Measurements from ENCODE around the gene RBM20.
"Not testable (repeated sequence)": the region's sequence is repeated elsewhere in the genome, so short reads cannot be mapped to it uniquely, and the experiment has no call there.

Gene RBM20

DNA sequence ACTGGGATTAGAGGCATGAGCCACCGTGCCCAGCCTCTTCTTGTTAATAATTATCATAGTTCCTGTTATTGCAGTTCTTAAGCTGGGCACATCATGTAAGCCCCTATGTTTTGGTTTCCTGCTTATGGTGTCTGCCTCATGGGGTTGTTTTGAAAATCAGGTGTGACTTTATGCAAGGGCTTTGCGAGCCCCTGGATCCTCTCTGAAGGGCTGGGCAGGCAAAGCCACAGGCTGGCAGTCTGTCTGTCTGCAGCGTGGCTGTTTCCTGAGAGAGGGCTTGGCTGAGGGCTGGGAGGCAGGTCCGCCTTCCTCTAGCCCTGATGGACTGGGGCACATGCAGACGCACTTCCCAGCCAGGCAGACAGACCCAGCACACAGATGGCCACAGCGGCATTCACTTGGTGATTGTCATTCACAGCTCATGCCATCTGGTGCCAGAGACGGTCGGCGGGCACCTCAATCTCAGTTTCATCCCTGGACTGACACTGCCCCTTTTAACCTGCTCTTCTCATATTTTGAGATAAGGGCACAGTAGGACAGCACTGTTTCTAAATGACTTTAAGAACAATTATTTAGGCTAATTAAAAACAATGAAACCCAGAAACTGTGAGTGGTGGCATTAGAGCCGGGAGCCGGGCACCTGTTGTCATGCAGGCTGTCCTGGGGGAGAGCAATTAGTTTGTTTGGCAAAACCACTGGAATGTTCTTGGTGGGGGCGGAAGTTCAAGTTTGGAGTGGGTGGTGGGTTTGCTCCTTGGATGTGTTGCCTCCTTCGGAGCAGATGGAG lies 35.5 kb downstream of the RBM20 start:
- DNase-seq, result no peak

DNA sequence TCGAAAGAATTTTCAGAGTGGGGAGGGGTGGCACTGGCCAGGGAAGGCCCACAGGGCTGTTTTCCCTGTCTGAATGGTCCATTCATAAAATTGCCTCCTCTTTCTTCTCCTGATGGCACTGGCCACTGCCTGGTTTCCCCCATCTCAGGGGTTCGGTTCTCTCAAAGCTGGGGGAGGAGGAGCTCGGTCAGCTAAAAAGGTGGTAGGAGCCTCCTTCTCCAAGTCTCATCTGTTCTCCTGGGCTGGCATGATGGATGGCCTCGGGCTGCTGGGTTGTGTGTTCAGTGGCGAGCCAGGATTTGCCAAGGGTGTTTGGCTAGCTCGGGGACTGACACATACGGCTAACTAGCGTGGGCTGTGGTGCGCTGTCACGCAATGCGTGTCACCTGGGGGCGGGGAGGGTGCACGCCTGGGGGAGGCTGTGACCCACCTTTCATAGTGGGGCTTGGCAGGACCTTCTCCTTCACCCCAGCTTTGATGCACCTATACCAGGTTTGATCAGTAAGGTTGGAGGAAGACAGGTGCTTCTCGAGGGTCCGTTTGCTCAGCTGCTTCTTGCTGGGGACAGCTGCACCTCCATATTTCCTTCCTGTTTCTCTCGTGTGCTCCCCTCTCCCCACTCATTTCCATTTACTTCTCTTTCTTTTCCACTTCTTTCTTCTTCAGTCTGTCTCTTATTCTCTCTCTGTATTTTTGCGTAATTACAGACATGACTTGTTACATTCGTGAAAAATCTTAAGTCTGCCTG lies 36.3 kb downstream of the RBM20 start:
- no peak for DNase-seq

DNA sequence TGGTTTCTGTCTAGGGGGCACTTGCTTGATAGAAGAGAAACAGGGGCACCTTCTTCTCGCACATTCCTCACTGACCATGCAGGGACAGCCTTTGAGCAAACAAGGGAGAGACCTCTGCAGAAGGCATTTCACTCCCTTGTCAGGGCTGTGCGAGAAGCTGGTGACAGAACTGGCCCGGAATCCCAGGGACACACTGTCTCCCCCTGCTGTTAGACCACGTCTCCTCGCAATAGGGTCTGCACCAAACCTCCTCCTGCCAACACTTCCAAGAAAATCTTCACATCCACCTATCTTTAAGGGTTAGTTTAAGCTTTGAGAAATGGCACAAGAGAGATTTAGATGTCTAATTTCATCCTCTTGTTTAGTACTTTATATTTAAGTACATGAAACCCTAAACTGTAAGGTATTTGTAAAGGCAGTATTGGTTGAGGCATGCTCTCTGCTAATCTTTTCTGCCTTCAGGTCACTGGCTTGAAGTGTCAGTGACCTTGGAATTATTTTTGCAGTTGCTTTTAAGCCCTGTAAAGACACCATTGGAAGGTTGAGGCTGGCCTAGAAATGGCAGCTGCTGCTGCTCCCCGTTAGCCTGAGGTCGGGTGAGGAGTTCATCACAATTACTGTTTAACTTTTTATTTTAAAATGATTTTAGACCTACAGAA lies 37.0 kb downstream of the RBM20 start:
- DNase-seq, result no peak

DNA sequence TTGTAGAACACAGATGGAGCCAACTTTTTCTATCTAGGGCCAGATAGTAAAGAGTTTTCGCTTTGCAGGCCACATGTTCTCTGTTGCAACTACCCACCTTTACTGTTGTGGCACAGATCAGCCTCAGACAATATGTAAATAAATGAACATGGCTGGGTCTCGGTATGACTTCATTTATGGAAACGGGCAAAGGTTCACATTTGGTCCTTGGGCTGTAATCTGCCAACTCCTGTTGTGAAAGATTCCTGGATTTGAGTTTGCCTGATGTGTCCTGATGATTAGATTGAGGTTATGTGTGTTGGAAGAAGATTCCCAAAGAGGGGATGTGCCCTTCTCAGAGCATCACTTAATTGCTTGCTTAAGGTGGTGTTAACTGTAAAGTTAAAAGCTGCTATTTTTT lies 38.2 kb downstream of the RBM20 start:
- DNase-seq, result no peak

DNA sequence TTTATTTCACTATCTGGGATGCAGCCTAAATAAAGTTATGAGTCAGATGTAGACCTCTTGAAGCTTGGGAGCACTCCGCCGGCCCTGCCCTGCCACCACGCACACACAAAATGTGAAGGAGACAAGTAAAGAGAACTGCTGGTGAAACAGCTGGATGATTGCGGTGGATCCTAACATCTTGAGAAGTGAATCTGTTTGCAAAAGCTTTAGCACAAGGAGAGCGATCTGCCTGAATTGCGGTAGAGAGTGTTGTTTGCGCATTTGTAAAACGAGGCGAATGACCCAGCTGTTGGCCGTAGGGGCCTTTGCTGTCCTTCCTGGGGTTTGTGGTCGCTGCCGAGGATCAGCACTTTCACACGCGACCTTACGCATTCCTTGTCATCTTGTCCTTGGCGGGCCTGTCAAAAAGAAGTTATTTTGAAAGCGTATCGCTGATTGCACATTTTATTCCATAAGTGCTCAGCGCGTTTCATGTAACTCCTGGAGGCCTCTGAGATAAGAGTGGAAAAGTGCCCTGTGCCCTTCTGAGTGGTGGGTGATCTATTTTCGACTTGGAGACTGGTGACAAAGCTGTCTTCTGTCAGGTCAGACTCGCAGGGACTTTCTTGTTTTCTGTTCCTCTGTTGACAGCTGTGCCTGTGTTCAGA lies 40.8 kb downstream of the RBM20 start:
- DNase-seq, result no peak

GRCh38 chr10:110686047-110686446 lies 41.9 kb downstream of the RBM20 start:
- no peak for DNase-seq

GRCh38 chr10:110686949-110687348 lies 42.8 kb downstream of the RBM20 start:
- no peak for DNase-seq

- DNase-seq, result no peak
Observed at GRCh38 chr10:110687400-110687799, 43.3 kb downstream of the RBM20 start.

DNA sequence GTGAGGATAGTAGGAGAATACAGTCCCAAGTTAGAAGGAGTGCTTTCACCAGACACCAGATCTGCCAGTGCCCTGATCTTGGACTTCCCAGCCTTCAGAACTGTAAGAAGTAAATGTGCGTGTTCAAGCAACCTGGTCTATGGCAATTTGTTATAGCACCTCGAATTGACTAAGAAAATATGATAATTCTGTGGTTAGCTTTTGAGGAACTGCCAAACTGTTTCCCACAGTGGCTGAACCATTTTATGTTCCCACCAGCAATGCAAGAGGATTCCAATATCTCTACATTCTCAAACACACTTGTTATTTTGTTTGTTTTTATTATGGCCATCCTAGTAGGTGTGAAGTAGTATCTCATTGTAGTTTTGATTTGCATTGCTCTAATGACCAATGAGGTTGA lies 47.0 kb downstream of the RBM20 start:
- no peak for DNase-seq

- no peak for DNase-seq
Observed at GRCh38 chr10:110694263-110694662, 50.1 kb downstream of the RBM20 start.

DNA sequence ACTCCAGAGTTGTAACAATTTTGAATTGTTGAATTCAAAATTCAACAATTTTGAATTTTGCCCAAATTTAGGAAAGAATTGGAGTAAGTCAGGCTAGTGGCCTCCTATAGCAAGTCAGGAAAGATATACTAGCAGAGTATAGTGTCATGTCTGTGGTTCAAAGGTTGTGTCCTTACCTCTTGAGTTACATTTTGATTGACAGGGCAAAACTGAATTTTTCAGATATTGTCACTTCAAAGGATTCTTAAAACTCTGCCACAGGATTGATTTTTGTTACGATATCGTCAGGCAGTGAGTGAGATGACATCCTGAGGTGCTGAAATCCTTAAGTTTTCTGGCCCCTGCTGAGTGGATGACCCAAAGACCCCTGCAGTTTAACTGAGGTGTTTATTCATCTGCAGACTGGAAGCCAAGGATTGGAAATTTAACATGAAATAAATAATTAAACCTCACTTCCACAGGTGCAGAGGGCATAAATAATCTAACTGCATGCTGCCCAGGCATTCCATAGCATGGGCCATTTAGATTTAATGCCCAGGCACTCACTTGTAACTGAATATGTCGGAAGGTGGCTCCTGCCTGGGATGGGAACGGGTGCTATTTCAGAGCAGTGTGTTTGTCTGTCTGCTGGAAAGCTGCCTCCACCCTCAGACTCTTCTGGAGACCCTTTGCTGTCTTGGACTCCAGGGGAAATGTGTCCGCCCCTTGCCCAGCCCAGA lies 50.8 kb downstream of the RBM20 start:
- DNase-seq, result no peak

- no peak for DNase-seq
Observed at GRCh38 chr10:110695539-110695886, 51.4 kb downstream of the RBM20 start.

DNA sequence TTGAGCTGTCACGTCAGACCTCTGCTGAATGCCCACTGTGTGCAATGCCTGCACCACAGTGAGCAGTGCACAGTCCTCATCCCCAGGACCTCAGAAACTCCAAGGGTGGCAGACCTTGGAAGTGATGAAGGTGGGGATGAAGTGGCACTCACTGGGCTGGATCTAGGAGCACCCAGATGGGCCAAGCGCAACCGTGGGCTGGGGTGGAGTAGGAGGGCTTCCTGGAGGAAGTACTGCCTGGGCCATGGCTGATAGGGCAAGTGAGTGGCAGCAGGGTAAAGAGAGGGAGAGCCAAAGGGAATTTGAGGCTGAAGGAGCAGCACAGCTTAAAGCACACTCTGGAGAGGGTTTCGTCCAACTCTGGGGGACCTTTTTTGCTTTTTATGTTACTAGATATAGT lies 52.3 kb downstream of the RBM20 start:
- DNase-seq, result no peak

DNA sequence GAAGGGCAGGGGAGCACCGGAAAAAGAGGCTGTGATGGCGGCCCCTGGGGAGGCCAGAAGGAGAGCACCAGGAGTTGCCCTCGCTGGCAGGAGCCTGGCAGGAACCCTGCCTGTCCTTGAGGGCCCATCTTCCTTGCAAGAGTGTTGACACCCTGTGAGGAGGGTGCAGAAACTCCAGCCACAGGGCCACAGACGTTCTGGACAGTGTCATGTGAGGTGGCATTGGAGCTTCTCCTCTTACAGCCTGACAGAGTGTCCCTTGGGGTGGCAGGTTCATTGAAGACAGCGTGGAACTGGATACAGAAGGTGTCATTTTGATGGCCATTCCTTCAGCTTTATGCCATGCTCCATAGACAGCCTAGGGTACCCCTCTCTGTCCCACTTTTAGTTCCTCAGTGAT lies 54.2 kb downstream of the RBM20 start:
- DNase-seq, result no peak

DNA sequence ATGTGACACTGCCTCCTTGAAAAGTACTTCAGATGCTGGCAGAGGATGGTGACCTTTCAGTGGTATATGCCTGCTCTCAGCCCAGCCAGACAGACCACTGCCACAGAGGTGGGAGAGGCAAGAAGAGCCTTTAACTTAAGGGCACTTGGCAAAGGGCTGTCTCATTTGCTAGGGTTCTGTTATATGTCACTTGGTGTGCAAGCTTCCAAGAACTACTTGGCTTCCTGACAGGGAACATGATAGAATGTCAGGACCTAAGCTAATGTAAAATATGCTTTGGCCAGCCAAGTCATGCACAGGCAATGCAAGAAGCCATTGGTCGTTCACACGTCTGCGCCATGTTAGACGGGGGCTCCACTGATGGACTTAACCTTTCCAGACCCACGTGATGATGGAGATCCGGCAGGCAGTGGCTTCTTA lies 54.7 kb downstream of the RBM20 start:
- DNase-seq, result no peak

DNA sequence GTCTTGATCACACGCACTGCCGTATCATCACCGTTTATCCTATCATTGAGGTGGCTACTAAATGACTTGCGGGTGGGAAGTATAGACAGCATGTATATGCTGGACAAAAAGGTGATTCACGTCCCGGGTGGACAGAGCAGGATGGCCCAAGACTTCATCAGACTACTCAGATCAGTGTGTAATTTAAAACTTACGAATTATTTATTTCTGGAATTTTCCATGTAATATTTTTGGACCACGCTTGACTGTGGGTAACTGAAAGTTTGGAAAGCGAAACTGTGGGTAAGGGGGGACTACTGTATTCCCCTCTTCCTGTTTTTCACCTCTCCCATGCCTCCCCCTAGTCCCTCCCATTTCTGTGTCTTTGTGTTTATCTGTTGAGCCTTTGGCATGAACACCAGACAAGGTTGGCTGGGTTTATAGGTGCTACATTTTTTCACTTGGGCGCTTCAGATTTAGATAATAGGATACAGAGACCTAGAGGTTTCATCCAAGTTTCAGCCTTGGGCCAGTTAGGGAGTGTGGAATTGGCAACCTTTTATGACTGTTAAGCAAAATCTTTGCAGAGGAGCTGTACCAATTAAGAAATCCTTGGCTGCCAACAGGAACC lies 55.8 kb downstream of the RBM20 start:
- DNase-seq, result no peak

GRCh38 chr10:110700947-110701616 lies 56.9 kb downstream of the RBM20 start:
- DNase-seq, result no peak

GRCh38 chr10:110701617-110701971 lies 57.5 kb downstream of the RBM20 start:
- no peak for DNase-seq

GRCh38 chr10:110704070-110704469 lies 59.9 kb downstream of the RBM20 start:
- DNase-seq, result no peak

DNA sequence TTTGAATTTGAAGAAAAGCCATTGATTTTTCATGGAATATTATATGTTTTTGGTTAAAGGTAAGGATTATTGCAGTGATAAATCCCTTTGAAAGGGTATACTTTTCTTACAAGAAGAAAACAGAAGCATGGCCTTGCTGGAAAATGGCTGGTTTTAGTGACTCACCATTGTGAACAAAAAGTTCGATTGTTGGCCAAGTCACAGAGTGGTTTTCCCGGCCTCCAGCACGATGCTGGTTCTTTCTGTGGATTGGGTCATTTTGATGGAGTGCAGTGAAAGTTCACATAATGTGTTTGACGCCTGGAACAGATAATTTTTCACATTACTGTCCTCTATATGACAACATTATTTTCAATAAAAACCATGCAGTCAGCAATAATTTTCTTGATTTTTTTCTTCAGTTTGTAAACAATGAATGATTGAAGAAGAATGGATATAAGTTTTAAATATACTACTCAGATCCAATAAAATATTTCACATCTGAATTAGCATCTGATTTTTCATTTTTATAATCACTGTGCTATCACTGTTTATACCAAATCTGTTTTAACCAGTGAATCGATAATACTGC lies 60.9 kb downstream of the RBM20 start:
- no peak for DNase-seq

DNA sequence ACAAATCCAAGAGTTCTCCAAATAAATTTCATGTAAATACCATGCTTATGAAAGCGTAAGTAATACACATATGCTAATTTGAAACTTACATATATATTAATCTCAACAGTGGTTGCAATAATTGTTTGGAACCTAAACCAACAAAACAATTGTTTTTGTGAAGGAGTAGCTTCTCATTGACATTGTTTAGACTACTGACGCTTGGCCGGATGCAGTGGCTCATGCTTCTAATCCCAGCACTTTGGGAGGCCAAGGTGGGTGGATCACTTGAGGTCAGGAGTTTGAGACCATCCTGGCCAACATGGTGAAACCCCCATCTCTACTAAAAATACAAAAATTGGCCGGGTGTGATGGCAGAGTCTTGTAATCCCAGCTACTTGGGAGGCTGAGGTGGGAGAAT lies 61.5 kb downstream of the RBM20 start:
- DNase-seq, result not testable (repeated sequence)

DNA sequence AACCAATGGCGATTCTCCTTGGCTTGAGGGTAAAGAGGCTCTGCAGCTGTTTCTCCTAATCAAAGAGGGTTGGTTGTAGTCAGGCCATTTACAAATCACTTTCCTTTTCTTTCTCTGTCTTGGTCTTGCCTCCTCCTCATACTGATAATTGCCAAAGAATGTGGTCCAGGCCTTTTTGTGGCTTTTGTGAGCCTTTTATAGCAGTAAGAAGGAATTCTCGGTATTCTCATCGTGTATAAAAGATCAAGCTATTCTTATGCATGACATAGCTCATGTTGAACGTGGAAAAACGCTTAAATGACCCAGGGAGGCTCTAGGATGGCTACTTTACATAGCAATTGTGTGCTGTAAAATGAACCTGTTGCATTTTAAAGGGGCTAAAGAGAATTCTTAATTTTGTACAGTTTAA lies 62.6 kb downstream of the RBM20 start:
- DNase-seq, result no peak

All from SW 1271 (cell line).